Frontal cortex (tissue), 4 donors: ENCODE data around the gene CSRNP3. TPM values are rescaled to one million over a fixed set of nuclear protein-coding genes. Genes with fewer than 3 reads are reported as not detected.
"Not testable (repeated sequence)": the region's sequence is repeated elsewhere in the genome, so short reads cannot be mapped to it uniquely, and the experiment has no call there.

ENCODE experiments used
- DNase-seq, 2 donors: peaks; one replicate each; pipeline ENCODE4 v3.0.0; 2012; ENCODE audit warnings: low spot score in 2 of 2
- FAIRE-seq: peaks from 2 replicates; lab custom pipeline; 2012; peaks lifted over from hg19 to GRCh38; lab: Jason Lieb, UNC
- total RNA-seq: library from RNA; depleted of rRNA; stranded (reverse); fragments of >200 nt; gene quantifications from one replicate; pipeline ENCODE4 v1.2.3, GENCODE V29; 2014
- donor health status: control.
- donor health status: control.
- donor health status: control.

CSRNP3 gene
- total RNA-seq, 1 donor from 2014 or later = 214 TPM

GRCh38 chr2:165662720-165663119, 193.2 kb downstream of the CSRNP3 start:
- no peak for FAIRE-seq

DNA sequence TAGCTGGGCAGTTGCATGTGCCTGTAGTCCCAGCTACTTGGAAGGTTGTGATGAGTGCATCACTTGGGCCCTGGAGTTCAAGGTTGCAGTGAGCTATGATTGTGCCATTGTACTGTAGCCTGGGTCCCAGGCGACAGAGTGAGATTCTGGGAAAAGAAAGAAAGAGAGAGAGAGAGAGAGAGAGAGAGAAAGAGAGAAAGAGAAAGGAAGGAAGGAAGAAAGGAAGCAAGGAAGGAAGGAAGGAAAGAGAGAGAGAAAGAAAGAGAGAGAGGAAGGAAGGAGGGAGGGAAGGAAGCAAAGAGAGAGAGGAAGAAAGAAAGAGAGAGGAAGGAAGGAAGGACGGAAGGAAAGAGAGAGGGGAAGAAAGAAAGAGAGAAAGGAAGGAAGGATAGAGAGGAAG, 196.1 kb downstream of the CSRNP3 start:
- DNase-seq (no peak), FAIRE-seq (no peak)

More at GRCh38 chr2:165662720-165663119, 193.2 kb downstream of the CSRNP3 start:
- no peak for DNase-seq

DNA sequence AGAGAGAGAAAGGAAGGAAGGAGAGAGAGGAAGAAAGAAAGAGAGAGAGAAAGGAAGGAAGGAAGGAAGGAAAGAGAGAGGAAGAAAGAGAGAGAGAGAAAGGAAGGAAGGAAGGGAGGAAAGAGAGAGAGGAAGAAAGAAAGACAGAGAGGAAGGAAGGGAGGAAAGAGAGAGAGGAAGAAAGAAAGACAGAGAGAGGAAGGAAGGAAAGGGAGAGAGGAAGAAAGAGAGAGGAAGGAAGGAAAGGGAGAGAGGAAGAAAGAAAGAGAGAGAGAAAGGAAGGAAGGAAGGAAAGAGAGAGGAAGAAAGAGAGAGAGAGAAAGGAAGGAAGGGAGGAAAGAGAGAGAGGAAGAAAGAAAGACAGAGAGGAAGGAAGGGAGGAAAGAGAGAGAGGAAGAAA, 196.6 kb downstream of the CSRNP3 start:
- FAIRE-seq, DNase-seq: not testable (repeated sequence)

- DNase-seq (no peak), FAIRE-seq (no peak)
These were observed 197.1 kb downstream of the CSRNP3 start for GRCh38 chr2:165666605-165667004.

- FAIRE-seq = no peak
These were observed 197.9 kb downstream of the CSRNP3 start for GRCh38 chr2:165667375-165667774.

DNA sequence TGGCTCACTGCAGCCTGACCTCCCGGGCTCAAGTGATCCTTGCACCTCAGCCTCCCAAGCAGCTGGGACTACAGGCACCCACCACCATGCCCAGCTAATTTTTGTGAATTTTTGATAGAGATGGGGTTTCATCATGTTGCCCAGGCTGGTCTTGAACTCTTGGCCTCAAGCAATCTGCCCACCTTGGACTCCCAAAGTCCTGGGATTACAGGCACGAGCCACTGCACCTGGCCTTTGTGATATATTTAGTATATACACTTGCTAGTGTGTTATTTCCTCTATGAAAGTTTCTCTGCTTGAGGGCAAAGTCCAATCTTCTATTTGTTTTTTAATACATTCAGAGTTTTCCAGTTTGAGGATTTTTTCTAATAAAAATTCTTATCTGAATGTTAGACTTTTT, 205.3 kb downstream of the CSRNP3 start:
- no peak for DNase-seq
- no peak for FAIRE-seq

More at GRCh38 chr2:165667375-165667774, 197.9 kb downstream of the CSRNP3 start:
- DNase-seq = no peak

DNA sequence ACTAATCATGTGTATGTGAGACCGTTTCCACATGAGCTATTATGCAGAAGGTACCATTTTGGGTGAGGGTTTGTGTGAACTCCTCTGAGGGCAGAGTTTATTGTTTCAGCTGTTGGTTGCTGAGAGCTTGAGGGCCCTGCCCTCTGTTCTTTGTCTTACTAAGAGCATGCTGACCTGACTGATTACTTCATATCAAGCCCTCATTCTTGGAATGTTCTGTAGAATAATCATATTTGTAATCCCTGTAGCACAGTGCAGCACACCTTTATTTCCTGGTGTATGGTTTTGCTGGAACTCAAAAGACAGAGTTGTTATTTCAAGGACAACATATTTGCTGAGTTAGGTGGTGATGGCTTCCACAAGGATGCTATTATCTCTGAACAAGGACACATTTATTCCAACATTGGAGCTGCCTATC, 206.1 kb downstream of the CSRNP3 start:
- DNase-seq (no peak), FAIRE-seq (no peak)

DNA sequence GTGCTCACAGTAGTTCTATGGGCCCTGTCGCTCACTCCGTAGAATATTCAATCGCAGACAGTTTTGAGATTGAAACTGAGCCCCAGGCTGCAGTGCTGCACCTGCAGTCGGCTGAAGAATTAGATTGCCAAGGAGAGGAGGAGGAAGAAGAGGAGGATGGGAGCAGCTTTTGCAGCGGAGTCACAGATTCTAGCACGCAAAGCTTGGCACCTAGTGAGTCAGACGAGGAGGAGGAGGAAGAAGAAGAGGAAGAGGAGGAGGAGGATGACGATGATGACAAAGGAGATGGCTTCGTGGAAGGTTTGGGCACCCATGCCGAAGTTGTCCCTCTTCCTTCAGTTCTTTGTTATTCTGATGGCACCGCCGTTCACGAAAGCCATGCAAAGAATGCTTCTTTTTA, 209.4 kb downstream of the CSRNP3 start:
- no peak for FAIRE-seq

DNA sequence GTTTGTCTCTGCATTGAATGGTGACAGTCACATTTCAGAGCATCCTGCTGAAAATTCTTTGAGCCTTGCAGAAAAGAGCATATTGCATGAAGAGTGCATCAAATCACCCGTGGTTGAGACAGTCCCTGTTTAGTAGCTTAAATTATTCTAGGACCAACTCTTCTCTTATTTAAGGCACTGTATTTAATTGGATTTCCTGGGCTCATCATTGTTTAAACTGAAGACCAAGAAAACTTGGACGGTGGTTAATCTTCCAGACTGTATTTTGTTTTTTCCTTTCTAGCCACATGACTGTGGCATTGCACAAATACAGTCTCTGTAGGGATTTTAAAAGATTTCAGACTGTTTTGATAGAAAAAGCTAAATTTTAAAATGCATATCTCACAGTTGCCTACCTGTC, 210.1 kb downstream of the CSRNP3 start:
- FAIRE-seq (no peak), DNase-seq (no peak)

More for the DNA sequence above, 209.4 kb downstream of the CSRNP3 start:
- no peak for DNase-seq

GRCh38 chr2:165681841-165682240, 212.3 kb downstream of the CSRNP3 start:
- DNase-seq = peak in 1 of 2 donors; percentile 2

DNA sequence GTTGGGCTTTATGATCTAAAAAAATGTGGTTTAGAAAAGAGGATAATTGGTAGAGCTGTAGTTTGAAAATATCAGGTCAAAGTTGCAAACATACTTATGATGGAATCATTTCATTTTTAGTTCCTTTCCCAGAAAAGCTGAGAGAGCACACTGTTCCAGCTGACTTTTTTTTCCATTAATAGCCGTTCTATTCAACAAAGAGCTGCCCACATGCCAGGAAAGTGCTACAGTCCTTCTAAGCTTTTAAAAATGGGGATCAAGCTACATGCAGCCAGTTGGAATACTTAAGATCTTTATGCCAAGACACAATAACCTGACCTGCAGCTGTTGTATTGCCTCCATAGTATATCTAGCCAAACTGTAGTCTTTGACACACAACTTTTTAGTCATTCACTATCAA, 213.0 kb downstream of the CSRNP3 start:
- FAIRE-seq = no peak
- DNase-seq = no peak

More at GRCh38 chr2:165681841-165682240, 212.3 kb downstream of the CSRNP3 start:
- FAIRE-seq = no peak

DNA sequence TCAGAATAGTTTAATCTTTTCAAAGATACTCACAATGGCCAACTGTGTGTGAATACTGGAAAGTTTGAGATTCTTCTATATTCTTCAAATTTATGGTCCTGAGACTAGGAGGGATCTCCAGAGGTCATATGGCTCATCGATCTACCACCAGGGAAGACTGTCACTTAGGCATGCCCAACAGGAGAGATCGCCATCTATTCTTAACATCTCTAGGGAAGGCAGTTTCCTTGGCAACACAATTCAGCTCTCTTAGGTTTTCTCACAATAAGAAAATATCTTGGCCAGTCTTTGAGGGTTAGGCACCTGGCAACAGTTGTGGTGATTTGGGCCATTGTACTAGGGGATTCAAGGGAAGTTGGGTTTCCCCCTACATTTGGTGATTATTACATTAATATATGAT, 217.3 kb downstream of the CSRNP3 start:
- FAIRE-seq (no peak), DNase-seq (no peak)

DNA sequence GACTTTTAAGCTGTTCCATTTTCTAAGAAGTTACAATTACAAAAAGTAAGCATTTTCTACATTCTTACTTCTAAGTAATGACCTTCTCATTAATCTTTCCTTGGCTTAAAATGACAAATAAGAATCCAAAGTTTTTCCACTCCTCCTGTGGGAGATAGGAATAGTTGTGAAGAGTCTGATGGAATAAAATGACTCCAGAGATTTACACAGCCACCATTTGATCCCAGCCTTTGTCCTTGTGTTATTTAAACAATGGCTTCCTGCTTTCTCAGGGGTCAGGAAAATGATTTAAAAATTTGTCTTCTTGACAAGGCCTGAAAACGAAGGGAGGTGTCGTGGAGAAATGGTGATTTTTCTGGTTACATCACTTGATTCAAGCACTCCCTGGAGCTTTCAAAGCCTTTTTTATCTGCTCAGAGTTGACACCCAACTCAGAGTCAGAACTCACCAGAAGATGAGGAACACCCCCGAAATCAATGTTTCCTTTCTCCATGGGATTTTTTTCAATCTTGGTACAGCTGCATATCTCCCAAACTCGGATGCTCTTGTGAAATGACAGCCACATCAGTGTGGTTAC, 218.0 kb downstream of the CSRNP3 start:
- FAIRE-seq = no peak
- no peak for DNase-seq

DNA sequence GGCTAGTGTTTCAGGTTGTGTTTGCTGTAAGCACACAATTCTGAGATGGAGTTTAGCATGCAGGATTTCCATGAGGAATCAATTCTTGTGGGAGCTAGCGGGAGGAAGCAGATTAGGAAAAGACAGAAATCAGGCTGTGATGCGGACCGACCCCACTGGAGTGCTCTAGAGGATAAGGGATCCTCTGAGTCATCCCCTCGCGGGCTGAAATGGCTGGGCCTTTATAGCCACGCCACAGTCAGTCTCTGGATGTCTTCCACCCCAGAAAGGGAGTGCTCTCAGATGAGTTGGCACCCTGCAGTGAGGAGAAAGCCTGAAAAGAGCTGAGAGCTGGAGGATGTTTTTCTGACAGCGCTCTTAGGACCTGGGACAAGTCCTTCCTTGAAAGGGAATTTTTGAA, 222.1 kb downstream of the CSRNP3 start:
- FAIRE-seq = no peak
- no peak for DNase-seq

- DNase-seq = no peak
These were observed 223.4 kb downstream of the CSRNP3 start for GRCh38 chr2:165692906-165693305.

DNA sequence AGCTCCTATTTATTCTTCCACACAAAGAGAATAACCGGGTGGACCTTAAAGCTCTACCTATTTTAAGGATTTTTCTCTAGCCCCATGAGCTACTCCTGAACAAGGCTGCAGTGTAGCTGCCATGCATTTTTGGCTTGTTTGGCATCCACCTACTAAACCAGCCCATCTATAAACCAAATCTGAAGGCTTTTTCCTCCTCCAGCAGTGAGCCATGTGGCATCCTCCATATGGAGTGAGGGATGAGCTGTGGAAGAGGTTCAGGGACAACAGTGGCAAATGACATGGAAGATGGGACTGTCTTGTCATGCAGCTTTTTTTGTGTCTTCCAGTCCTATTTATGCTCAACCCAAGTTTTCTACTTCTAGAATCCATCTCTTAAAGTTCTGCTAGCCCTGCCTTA, 224.3 kb downstream of the CSRNP3 start:
- FAIRE-seq = no peak
- DNase-seq = no peak

More at GRCh38 chr2:165692906-165693305, 223.4 kb downstream of the CSRNP3 start:
- no peak for FAIRE-seq

- no peak for FAIRE-seq
- DNase-seq = no peak
These were observed 228.4 kb downstream of the CSRNP3 start for GRCh38 chr2:165697748-165698443.

- DNase-seq (no peak), FAIRE-seq (no peak)
These were observed 229.0 kb downstream of the CSRNP3 start for GRCh38 chr2:165698444-165698884.

- DNase-seq (no peak), FAIRE-seq (no peak)
These were observed 230.4 kb downstream of the CSRNP3 start for GRCh38 chr2:165699946-165700345.

GRCh38 chr2:165700531-165700930, 231.0 kb downstream of the CSRNP3 start:
- no peak for FAIRE-seq
- no peak for DNase-seq

DNA sequence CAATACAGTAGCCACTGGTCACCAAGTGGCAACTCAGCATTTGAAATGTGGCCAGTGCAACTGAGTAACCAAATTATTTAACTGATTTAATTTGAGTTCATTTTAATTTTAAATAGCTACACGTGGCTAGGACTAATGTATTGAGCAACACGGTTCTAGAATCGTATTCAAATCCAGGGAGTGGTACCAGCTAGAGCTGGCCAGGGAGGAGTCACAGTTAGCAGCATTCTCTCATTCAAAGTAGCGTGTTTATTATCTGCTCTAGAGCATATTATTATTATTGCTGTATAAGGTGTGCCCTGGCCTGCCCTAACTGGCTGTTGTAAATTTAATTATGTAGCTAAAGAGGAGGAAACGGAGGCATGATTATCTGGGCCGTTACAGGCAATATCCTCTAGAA, 231.6 kb downstream of the CSRNP3 start:
- no peak for DNase-seq
- no peak for FAIRE-seq
